ENCODE measurements around the gene RP2.

DNA sequence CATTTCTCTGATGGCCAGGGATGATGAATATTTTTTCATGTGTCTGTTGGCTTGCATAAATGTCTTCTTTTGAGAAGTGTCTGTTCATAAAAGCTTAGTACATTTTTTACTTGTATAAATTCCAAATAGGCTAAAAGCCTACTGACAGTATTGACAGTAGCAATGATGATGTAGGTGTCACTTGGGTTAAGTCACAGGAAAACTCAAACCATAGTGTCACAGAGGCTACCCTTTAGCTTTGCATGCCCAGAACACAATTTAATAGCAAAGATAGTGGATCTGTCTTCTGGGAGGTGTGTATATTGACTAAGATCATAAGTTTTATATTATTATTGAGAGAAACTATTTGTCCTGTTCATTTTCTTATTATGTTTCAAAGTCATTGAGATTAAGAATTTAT, 8.1 kb downstream of the RP2 start:
- TF ChIP-seq, protein P1, sequence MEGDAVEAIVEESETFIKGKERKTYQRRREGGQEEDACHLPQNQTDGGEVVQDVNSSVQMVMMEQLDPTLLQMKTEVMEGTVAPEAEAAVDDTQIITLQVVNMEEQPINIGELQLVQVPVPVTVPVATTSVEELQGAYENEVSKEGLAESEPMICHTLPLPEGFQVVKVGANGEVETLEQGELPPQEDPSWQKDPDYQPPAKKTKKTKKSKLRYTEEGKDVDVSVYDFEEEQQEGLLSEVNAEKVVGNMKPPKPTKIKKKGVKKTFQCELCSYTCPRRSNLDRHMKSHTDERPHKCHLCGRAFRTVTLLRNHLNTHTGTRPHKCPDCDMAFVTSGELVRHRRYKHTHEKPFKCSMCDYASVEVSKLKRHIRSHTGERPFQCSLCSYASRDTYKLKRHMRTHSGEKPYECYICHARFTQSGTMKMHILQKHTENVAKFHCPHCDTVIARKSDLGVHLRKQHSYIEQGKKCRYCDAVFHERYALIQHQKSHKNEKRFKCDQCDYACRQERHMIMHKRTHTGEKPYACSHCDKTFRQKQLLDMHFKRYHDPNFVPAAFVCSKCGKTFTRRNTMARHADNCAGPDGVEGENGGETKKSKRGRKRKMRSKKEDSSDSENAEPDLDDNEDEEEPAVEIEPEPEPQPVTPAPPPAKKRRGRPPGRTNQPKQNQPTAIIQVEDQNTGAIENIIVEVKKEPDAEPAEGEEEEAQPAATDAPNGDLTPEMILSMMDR (IDR thresholded peaks at IDR 0.05): no peak
- TF ChIP-seq POLR2A (IDR thresholded peaks at IDR 0.05): no peak

Measured in right lobe of liver (tissue), 4 donors.